ENCODE results near the gene ZNF497. TPM values are rescaled to one million over a fixed set of nuclear protein-coding genes. Genes with fewer than 3 reads are reported as not detected.
A peak's percentile ranks its signal among the peaks of the same experiment; 100 is the strongest.

Gene ZNF497
- total and polyA plus RNA-seq, 10 of the 15 experiments (the other 5 are each of a cell fraction or from before 2014, with no cell fraction given) = 0.09 to 0.82 (median 0.28) TPM

- H3K4me1 ChIP-seq (ENCODE audit: control insufficient read depth, insufficient read depth, low read length) = 0 out of 2 replicates have a peak, but pooled peaks cover 3% of the 10 kb centered on the region
- DNase-seq (ENCODE audit: low read depth, low spot score) (no peak), ATAC-seq (no peak), FAIRE-seq (no peak)
- in situ Hi-C loops (cut with MboI) (no loop called here), intact Hi-C loops (cut with micrococcal nuclease; ENCODE audit: unreplicated experiment) (no loop called here)
- no TSS peak for BruUV-seq (replicated peaks)
- no peak overlapping the region for H2AFZ ChIP-seq (ENCODE audit: control insufficient read depth, low read depth, low read length)
- no peaks in the 10 kb centered on the region for H4K20me1 ChIP-seq (ENCODE audit: control insufficient read depth, insufficient read depth)
- ChIA-PET POLR2A (interaction anchor here (1.6 kb wide), 1 partner anchor 13 kb away, joined by 9 read pairs; the partner anchor contains the start of gene ZNF497), CTCF (no interaction called here), RAD21 (ENCODE audit: unreplicated experiment) (interaction anchor here (3.6 kb wide), 1 partner anchor 12 kb away, joined by 18 read pairs; the partner anchor contains the start of gene ZNF497), SMC1A (ENCODE audit: uncharacterized antibody, unreplicated experiment) (no interaction called here)
- H3K4me3 ChIP-seq = no peak overlapping the region
- WGBS (ENCODE audit: insufficient coverage, insufficient replicate concordance, low lambda C conversion rate, missing lambda C conversion rate) = 78% methylated on average over 64 of the region's 84 CpGs
- peak overlapping the region; percentile 13; the same call in 1 of the 2 replicates for H3K4me2 ChIP-seq (ENCODE audit: control insufficient read depth, insufficient read depth)
- H3K9ac ChIP-seq (ENCODE audit: control insufficient read depth, insufficient read depth, low read length) = no peak overlapping the region; the same call in 1 of the 2 replicates
- H3K79me2 ChIP-seq (ENCODE audit: control insufficient read depth, insufficient read depth, low read length) = no peaks in the 10 kb centered on the region; the same call in 1 of the 2 replicates
- no peaks in the 10 kb centered on the region for H3K9me3 ChIP-seq (replicated peaks; ENCODE audit: control insufficient read depth, insufficient read depth, low read length)
- H3K27ac ChIP-seq (ENCODE audit: control insufficient read depth, insufficient read depth) = no peak overlapping the region
- H3K27me3 ChIP-seq (replicated peaks in 1 of 2; ENCODE audit: control insufficient read depth in 2 of 2, insufficient read depth in 2 of 2, low read length in 1 of 2) = no peaks in the 10 kb centered on the region
- H3K36me3 ChIP-seq (ENCODE audit: control insufficient read depth in 2 of 2, insufficient read depth in 2 of 2, low read length in 1 of 2) = no peaks in the 10 kb centered on the region
- TF ChIP-seq MYB (IDR thresholded peaks at IDR 0.05; ENCODE audit: borderline replicate concordance, low read depth, low read length) = no peak
- TF ChIP-seq PAX5 (IDR thresholded peaks at IDR 0.05; ENCODE audit: borderline replicate concordance, low read depth, low read length) = no peak
- TF ChIP-seq CHD1 (IDR thresholded peaks at IDR 0.05; ENCODE audit: low read depth, low read length) = no peak
- no peak for TF ChIP-seq SREBF2 (IDR thresholded peaks at IDR 0.05; ENCODE audit: low read length)
- no peak for TF ChIP-seq CBX3 (IDR thresholded peaks at IDR 0.05; ENCODE audit: borderline replicate concordance, low read depth)
- no peak for TF ChIP-seq RCOR1 (conservative IDR thresholded peaks at IDR 0.05; ENCODE audit: low read depth, low read length)
- no peak for TF ChIP-seq HSF1 (IDR thresholded peaks at IDR 0.05; ENCODE audit: low read depth, low read length)
- no peak for TF ChIP-seq SP1 (IDR thresholded peaks at IDR 0.05; ENCODE audit: low read depth, low read length)
- no peak for TF ChIP-seq RFX5 (IDR thresholded peaks at IDR 0.05; ENCODE audit: low read depth, low read length)
- no peak for TF ChIP-seq RBBP5 (conservative IDR thresholded peaks at IDR 0.05)
- peak; percentile 12; the same call in 1 of the 2 replicates for TF ChIP-seq IKZF1 (conservative IDR thresholded peaks at IDR 0.05)
- TF ChIP-seq BHLHE40 (IDR thresholded peaks at IDR 0.05; ENCODE audit: borderline replicate concordance in 1 of 2, low read depth in 2 of 2, low read length in 1 of 2) = peak in 1 of 2 experiments; percentile 29; a peak in 1 of 4 replicates
- no peak for TF ChIP-seq EP300 (IDR thresholded peaks at IDR 0.05; ENCODE audit: borderline replicate concordance in 1 of 2, control insufficient read depth in 1 of 2, low read depth in 2 of 2, low read length in 2 of 2)
Measured at GRCh38 chr19:58350001-58350861, 12.3 kb downstream of the ZNF497 start.

Data from GM12878 (cell line).